22Rv1 (cell line): ENCODE data around the gene SEMA4F.

Source experiments
- ZFX ChIP-seq: fragments of 450-650 bp; IDR thresholded peaks from 2 replicates; pipeline ENCODE4 v1.6.1; 2017; ENCODE audit warnings: antibody characterized with exemption, borderline replicate concordance
- TF ChIP-seq, protein P1 (sequence below): fragments of 450-650 bp; IDR thresholded peaks from 2 replicates; pipeline ENCODE4 v1.5.1; 2017; ENCODE audit warnings: mild to moderate bottlenecking

DNA sequence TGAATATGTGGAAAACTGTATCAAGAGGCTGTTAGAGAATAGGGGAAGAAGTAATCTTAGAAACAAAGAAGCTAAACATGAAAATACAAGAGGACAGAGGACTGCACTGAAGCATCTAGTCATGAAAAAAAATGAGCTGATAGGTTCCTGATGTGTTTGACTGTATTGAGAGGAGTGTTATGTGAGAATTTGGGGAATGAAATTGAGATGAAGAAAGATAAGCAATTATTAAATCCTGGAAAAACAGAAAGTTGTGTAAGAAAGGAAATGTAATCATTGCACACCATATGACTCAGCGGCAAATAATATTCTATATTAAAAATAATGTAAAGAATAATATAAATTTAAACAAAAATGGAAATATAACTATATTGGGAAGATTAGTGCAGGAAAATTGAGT lies 71.2 kb downstream of the SEMA4F start:
- TF ChIP-seq, protein P1, sequence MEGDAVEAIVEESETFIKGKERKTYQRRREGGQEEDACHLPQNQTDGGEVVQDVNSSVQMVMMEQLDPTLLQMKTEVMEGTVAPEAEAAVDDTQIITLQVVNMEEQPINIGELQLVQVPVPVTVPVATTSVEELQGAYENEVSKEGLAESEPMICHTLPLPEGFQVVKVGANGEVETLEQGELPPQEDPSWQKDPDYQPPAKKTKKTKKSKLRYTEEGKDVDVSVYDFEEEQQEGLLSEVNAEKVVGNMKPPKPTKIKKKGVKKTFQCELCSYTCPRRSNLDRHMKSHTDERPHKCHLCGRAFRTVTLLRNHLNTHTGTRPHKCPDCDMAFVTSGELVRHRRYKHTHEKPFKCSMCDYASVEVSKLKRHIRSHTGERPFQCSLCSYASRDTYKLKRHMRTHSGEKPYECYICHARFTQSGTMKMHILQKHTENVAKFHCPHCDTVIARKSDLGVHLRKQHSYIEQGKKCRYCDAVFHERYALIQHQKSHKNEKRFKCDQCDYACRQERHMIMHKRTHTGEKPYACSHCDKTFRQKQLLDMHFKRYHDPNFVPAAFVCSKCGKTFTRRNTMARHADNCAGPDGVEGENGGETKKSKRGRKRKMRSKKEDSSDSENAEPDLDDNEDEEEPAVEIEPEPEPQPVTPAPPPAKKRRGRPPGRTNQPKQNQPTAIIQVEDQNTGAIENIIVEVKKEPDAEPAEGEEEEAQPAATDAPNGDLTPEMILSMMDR = no peak
- TF ChIP-seq ZFX = no peak
